GM12878 (cell line): ENCODE measurements around the gene CDR2L. TPM values are rescaled to one million over a fixed set of nuclear protein-coding genes. Genes with fewer than 3 reads are reported as not detected.

Experiments
- ATAC-seq: fragments of 200-7000 bp; cut with Tn5 transposase; 3 replicates; pipeline ENCODE4 v1.9.1; 2020; ENCODE audit warnings: mild to moderate bottlenecking, moderate library complexity
- BruUV-seq: library from RNA; stranded (reverse); fragments of 400-500 nt; replicated peaks from 2 replicates; lab custom pipeline; 2021; lab: Mats Ljungman, UMichigan
- CTCF ChIA-PET: fragments of 300-600 bp; sonication (Branson Sonifier 250); formaldehyde crosslinking; extraction: SDS; loops from one replicate; lab custom pipeline; 2021; ENCODE audit warnings: inconsistent platforms; lab: Yijun Ruan, JAX
- POLR2A ChIA-PET: fragments of 350-600 bp; formaldehyde crosslinking; extraction: SDS; loops from one replicate; lab custom pipeline; 2021; ENCODE audit warnings: inconsistent platforms; lab: Charles Lee
- RAD21 ChIA-PET: fragments of 300-600 bp; sonication (Branson Sonifier 250); formaldehyde crosslinking; loops from one replicate; lab custom pipeline; 2023; ENCODE audit warnings: antibody characterized with exemption; ENCODE audit not compliant: unreplicated experiment; lab: Charles Lee
- SMC1A ChIA-PET: fragments of 300-600 bp; sonication (Branson Sonifier 250); formaldehyde crosslinking; loops from one replicate; lab custom pipeline; 2023; ENCODE audit not compliant: unreplicated experiment, uncharacterized antibody; lab: Charles Lee
- DNase-seq: peaks from one replicate; pipeline ENCODE4 v3.0.0-alpha.2; 2011; ENCODE audit warnings: low read depth, low spot score
- FAIRE-seq: peaks from 3 replicates; lab custom pipeline; 2011; peaks lifted over from hg19 to GRCh38; lab: Jason Lieb, UNC
- H2AFZ ChIP-seq: 2 replicates; pipeline ENCODE4 v1.6.0; 2011; ENCODE audit warnings: low read depth, low read length, control low read depth; ENCODE audit not compliant: control insufficient read depth
- H3K27ac ChIP-seq: 2 replicates; pipeline ENCODE4 v1.5.1; 2011; ENCODE audit warnings: control low read depth; ENCODE audit not compliant: control insufficient read depth, insufficient read depth
- H3K27me3 ChIP-seq, 2 experiments: replicated peaks in 1 of 2; 2 replicates each; pipeline versions ENCODE4 v1.6.0 to v1.6.1; 2011; ENCODE audit warnings: low read length in 1 of 2; ENCODE audit not compliant: control insufficient read depth in 2 of 2, insufficient read depth in 2 of 2
- H3K36me3 ChIP-seq, 2 experiments: 2 replicates each; pipeline ENCODE4 v1.5.1; 2011; ENCODE audit warnings: low read length in 1 of 2; ENCODE audit not compliant: control insufficient read depth in 2 of 2, insufficient read depth in 2 of 2
- H3K4me1 ChIP-seq: 2 replicates; pipeline ENCODE4 v1.6.1; 2011; ENCODE audit warnings: mild to moderate bottlenecking, low read length, moderate library complexity, mixed read lengths; ENCODE audit not compliant: control insufficient read depth, insufficient read depth
- H3K4me2 ChIP-seq: 2 replicates; pipeline ENCODE4 v1.6.0; 2011; ENCODE audit warnings: control low read depth; ENCODE audit not compliant: control insufficient read depth, insufficient read depth
- H3K4me3 ChIP-seq: fragments of 200-600 bp; sonication (generic); 2 replicates; pipeline ENCODE4 v1.5.1; 2016
- H3K79me2 ChIP-seq: 2 replicates; pipeline ENCODE4 v1.6.0; 2011; ENCODE audit warnings: low read length; ENCODE audit not compliant: control insufficient read depth, insufficient read depth
- H3K9ac ChIP-seq: 2 replicates; pipeline ENCODE4 v1.8.0; 2011; ENCODE audit warnings: low read length, control low read depth, mixed read lengths; ENCODE audit not compliant: control insufficient read depth, insufficient read depth
- H3K9me3 ChIP-seq: replicated peaks from 3 replicates; pipeline ENCODE4 v1.5.1; 2011; ENCODE audit warnings: mild to moderate bottlenecking, low read length; ENCODE audit not compliant: control insufficient read depth, insufficient read depth
- H4K20me1 ChIP-seq: 2 replicates; pipeline ENCODE4 v1.6.0; 2011; ENCODE audit not compliant: control insufficient read depth, insufficient read depth
- ELK1 ChIP-seq: IDR thresholded peaks from 2 replicates; pipeline ENCODE4 v1.6.1; 2012; ENCODE audit warnings: low read depth, low read length, improper control_type of control experiment
- IKZF1 ChIP-seq: fragments of 450-650 bp; conservative IDR thresholded peaks from 2 replicates; pipeline ENCODE4 v1.6.1; 2017; ENCODE audit warnings: antibody characterized with exemption, mild to moderate bottlenecking
- RFX5 ChIP-seq: IDR thresholded peaks from 2 replicates; pipeline ENCODE4 v1.6.1; 2011; ENCODE audit warnings: low read depth, low read length, improper control_type of control experiment
- SUZ12 ChIP-seq: fragments of 200-600 bp; sonication (generic); IDR thresholded peaks from one replicate; pipeline ENCODE4 v1.6.1; 2018; ENCODE audit warnings: antibody characterized with exemption, mild to moderate bottlenecking; ENCODE audit not compliant: unreplicated experiment
- ZNF592 ChIP-seq: fragments of 450-650 bp; IDR thresholded peaks from 2 replicates; pipeline ENCODE4 v1.6.1; 2017; ENCODE audit warnings: mild to moderate bottlenecking, moderate library complexity
- ZSCAN29 ChIP-seq: fragments of 450-650 bp; IDR thresholded peaks from 2 replicates; pipeline ENCODE4 v1.6.1; 2017; ENCODE audit warnings: mild to moderate bottlenecking, moderate library complexity
- WGBS: methylation state at CpG from one replicate; pipeline ENCODE4 v1.1.6; 2016; ENCODE audit warnings: low lambda C conversion rate; ENCODE audit not compliant: insufficient replicate concordance, insufficient coverage; ENCODE audit errors: missing lambda C conversion rate; 5-methylcytosine and 5-hydroxymethylcytosine counted together
- in situ Hi-C: fragments of 300-500 bp; cut with MboI; formaldehyde crosslinking; loops from 9 replicates; pipeline ENCODE4 v1.14.3; 2018; ENCODE audit warnings: mixed read lengths
- intact Hi-C: fragments of 100-400 bp; cut with micrococcal nuclease; formaldehyde crosslinking; loops from one replicate; pipeline ENCODE4 v1.14.2; 2022; ENCODE audit not compliant: unreplicated experiment
- polyA plus RNA-seq, 11 experiments: library from polyadenylated mRNA; depleted of rRNA in 4 of 11; unstranded in 6 of 11; stranded (reverse) in 5 of 11; fragments of >200 nt; fragmentation: Nextera tagmentation in 4 of 11; fragmentation: Illumina TruSeq in 1 of 11; extraction: Ambion mirVana in 4 of 11; extraction: Trizol in 1 of 11; gene quantifications; 1 replicate in 1 of 11; 2 replicates in 10 of 11; pipeline versions ENCODE4 v1.2.1 to v1.2.3, GENCODE V29; 2011 to 2016; ENCODE audit warnings: inconsistent platforms in 2 of 11, missing spikeins in 2 of 11, low read depth in 1 of 11
- total RNA-seq, 4 experiments: library from RNA; depleted of rRNA in 3 of 4; stranded (reverse); fragments of >200 nt in 3 of 4; fragmentation: Illumina TruSeq in 1 of 4; extraction: Trizol in 1 of 4; gene quantifications; 2 replicates each; pipeline versions ENCODE4 v1.2.1 to v1.2.3, GENCODE V29; 2013 to 2021

The CDR2L gene
- total and polyA plus RNA-seq, 10 of the 15 experiments (the other 5 are each of a cell fraction or from before 2014, with no cell fraction given) = 0.03 to 0.18 (median 0.04) TPM; not detected in 6

- no peaks in the 10 kb centered on the region for H4K20me1 ChIP-seq
- H3K4me1 ChIP-seq = 0 out of 2 replicates have a peak, but pooled peaks cover 4% of the 10 kb centered on the region
- no peaks in the 10 kb centered on the region for H3K79me2 ChIP-seq
- H3K9ac ChIP-seq = no peak overlapping the region
- ChIA-PET POLR2A (interaction anchor here (2.1 kb wide), 1 partner anchor 20 kb away, joined by 10 read pairs; the partner anchor contains the start of gene MRPL58), SMC1A (interaction anchor here (1.4 to 1.6 kb wide), 3 partner anchors 16 to 71 kb away, joined by 5 to 15 read pairs (median 9); no protein-coding TSS in a partner anchor), RAD21 (interaction anchor here (0.5 to 2.4 kb wide), 8 partner anchors 16 to 169 kb away, joined by 3 to 21 read pairs (median 4); partner anchors contain the start of gene MRPL58), CTCF (interaction anchor here (0.8 to 5.3 kb wide), 7 partner anchors 16 to 177 kb away, joined by 3 to 37 read pairs (median 5); partner anchors contain the start of gene MRPL58)
- BruUV-seq = no TSS peak
- FAIRE-seq (no peak), ATAC-seq (peak; percentile 8), DNase-seq (no peak)
- no peaks in the 10 kb centered on the region for H3K27me3 ChIP-seq
- 18% methylated on average over 9 of the region's 13 CpGs for WGBS
- peak overlapping the region; percentile 97 for H3K4me2 ChIP-seq
- no peak for TF ChIP-seq ELK1
- no peak for TF ChIP-seq IKZF1
- no peak for TF ChIP-seq ZNF592
- no peak for TF ChIP-seq SUZ12
- TF ChIP-seq ZSCAN29 = no peak
- no peak for TF ChIP-seq RFX5
- intact Hi-C loops = loop anchor here (5.0 to 10.0 kb wide), 2 partner anchors 68 to 150 kb away; partner anchors contain the start of gene SUMO2
- no peaks in the 10 kb centered on the region; the same call in 2 of the 3 replicates for H3K9me3 ChIP-seq
- no peaks in the 10 kb centered on the region for H3K36me3 ChIP-seq
- no peak overlapping the region for H3K27ac ChIP-seq
- in situ Hi-C loops = no loop called here
- peak overlapping the region; percentile 40 for H2AFZ ChIP-seq
- H3K4me3 ChIP-seq = peak overlapping the region; percentile 36
Observed at GRCh38 chr17:75032720-75033280, 45.4 kb downstream of the CDR2L start.
